IMR-90 (cell line): ENCODE data around the gene TMEM52. TPM values are rescaled to one million over a fixed set of nuclear protein-coding genes. Genes with fewer than 3 reads are reported as not detected.

ENCODE experiments used
- ATAC-seq: fragments of 200-7000 bp; cut with Tn5 transposase; 2 replicates; pipeline ENCODE4 v1.9.1; 2020; ENCODE audit warnings: low read depth, mild to moderate bottlenecking, moderate library complexity
- BruUV-seq: library from RNA; stranded (reverse); fragments of 400-500 nt; replicated peaks from 2 replicates; lab custom pipeline; 2021; lab: Mats Ljungman, UMichigan
- CTCF ChIA-PET: fragments of 300-600 bp; formaldehyde crosslinking; extraction: SDS; loops from one replicate; lab custom pipeline; 2021; ENCODE audit warnings: antibody characterized with exemption; lab: Yijun Ruan, JAX
- POLR2A ChIA-PET: fragments of 300-600 bp; sonication (Branson Sonifier 250); formaldehyde crosslinking; loops from one replicate; lab custom pipeline; 2022; ENCODE audit warnings: antibody characterized with exemption; ENCODE audit not compliant: unreplicated experiment; lab: Charles Lee
- DNase-seq: peaks from one replicate; pipeline ENCODE4 v3.0.0; 2013
- H2AFZ ChIP-seq: replicated peaks from 2 replicates; pipeline ENCODE3; 2013; ENCODE audit warnings: low read length, mild to moderate bottlenecking; ENCODE audit not compliant: poor library complexity
- H2AK5ac ChIP-seq: 2 replicates; pipeline ENCODE4 v1.6.1; 2013; ENCODE audit warnings: low read depth, low read length, inconsistent platforms
- H2AK9ac ChIP-seq: replicated peaks from 2 replicates; pipeline ENCODE3; 2013; ENCODE audit warnings: mild to moderate bottlenecking, low read depth, low read length, moderate library complexity; ENCODE audit not compliant: poor library complexity
- H2BK120ac ChIP-seq: 2 replicates; pipeline ENCODE4 v1.6.1; 2013; ENCODE audit warnings: low read depth, low read length, inconsistent platforms
- H2BK15ac ChIP-seq: 3 replicates; pipeline ENCODE4 v1.6.1; 2013; ENCODE audit warnings: low read depth, low read length, inconsistent platforms
- H2BK20ac ChIP-seq: 2 replicates; pipeline ENCODE4 v1.6.1; 2013; ENCODE audit warnings: low read depth, mild to moderate bottlenecking, inconsistent platforms, low read length, moderate library complexity
- H2BK5ac ChIP-seq: 2 replicates; pipeline ENCODE4 v1.6.1; 2013; ENCODE audit warnings: mild to moderate bottlenecking, low read depth, low read length, inconsistent platforms; ENCODE audit not compliant: poor library complexity, severe bottlenecking
- H3K14ac ChIP-seq: replicated peaks from 2 replicates; pipeline ENCODE4 v1.6.1; 2013; ENCODE audit warnings: low read depth, low read length, inconsistent platforms
- H3K18ac ChIP-seq: 2 replicates; pipeline ENCODE4 v1.6.1; 2013; ENCODE audit warnings: low read depth, low read length, control low read depth
- H3K23ac ChIP-seq: 2 replicates; pipeline ENCODE4 v1.6.1; 2013; ENCODE audit warnings: low read depth, low read length, inconsistent platforms
- H3K27ac ChIP-seq: 2 replicates; pipeline ENCODE4 v1.5.1; 2013; ENCODE audit warnings: mild to moderate bottlenecking, control low read depth, low read length; ENCODE audit not compliant: insufficient read depth
- H3K27me3 ChIP-seq: 2 replicates; pipeline ENCODE4 v1.6.1; 2013; ENCODE audit warnings: low read length; ENCODE audit not compliant: control insufficient read depth, insufficient read depth
- H3K36me3 ChIP-seq: 2 replicates; pipeline ENCODE4 v1.6.1; 2013; ENCODE audit warnings: low read length, mixed read lengths; ENCODE audit not compliant: control insufficient read depth, insufficient read depth
- H3K4ac ChIP-seq: 2 replicates; pipeline ENCODE4 v1.6.1; 2013; ENCODE audit warnings: low read depth, low read length, inconsistent platforms
- H3K4me1 ChIP-seq: 2 replicates; pipeline ENCODE4 v1.6.1; 2013; ENCODE audit warnings: low read length, mixed read lengths; ENCODE audit not compliant: control insufficient read depth, insufficient read depth
- H3K4me2 ChIP-seq: 2 replicates; pipeline ENCODE4 v1.6.1; 2013; ENCODE audit warnings: low read depth, mild to moderate bottlenecking, control low read depth, low read length, moderate library complexity
- H3K4me3 ChIP-seq: 2 replicates; pipeline ENCODE4 v1.5.1; 2013; ENCODE audit warnings: low read depth, mild to moderate bottlenecking, control low read depth, low read length, moderate library complexity; ENCODE audit not compliant: insufficient read depth
- H3K56ac ChIP-seq: 2 replicates; pipeline ENCODE4 v1.6.1; 2013; ENCODE audit warnings: low read length, inconsistent platforms; ENCODE audit not compliant: insufficient read depth; ENCODE audit errors: extremely low read depth
- H3K79me1 ChIP-seq, 2 experiments: 2 replicates each; pipeline ENCODE4 v1.6.1; 2013; ENCODE audit warnings: low read length in 2 of 2, inconsistent platforms in 1 of 2, low read depth in 1 of 2
- H3K9ac ChIP-seq: 2 replicates; pipeline ENCODE4 v1.6.1; 2013; ENCODE audit warnings: low read depth, low read length, control low read depth
- H3K9me1 ChIP-seq: 2 replicates; pipeline ENCODE4 v1.6.1; 2013; ENCODE audit warnings: low read length, inconsistent platforms; ENCODE audit not compliant: insufficient read depth
- H3K9me3 ChIP-seq: 2 replicates; pipeline ENCODE4 v1.6.1; 2013; ENCODE audit warnings: low read length; ENCODE audit not compliant: control insufficient read depth, insufficient read depth
- H4K20me1 ChIP-seq: 2 replicates; pipeline ENCODE4 v1.6.1; 2013; ENCODE audit warnings: low read length, inconsistent platforms; ENCODE audit not compliant: insufficient read depth
- H4K5ac ChIP-seq: 2 replicates; pipeline ENCODE4 v1.6.1; 2013; ENCODE audit warnings: mild to moderate bottlenecking, low read depth, low read length, control low read depth
- H4K8ac ChIP-seq, 2 experiments: 2 replicates each; pipeline ENCODE4 v1.6.1; 2013; ENCODE audit warnings: low read depth in 2 of 2, low read length in 2 of 2, control low read depth in 1 of 2, inconsistent platforms in 1 of 2
- H4K91ac ChIP-seq: 2 replicates; pipeline ENCODE4 v1.6.1; 2013; ENCODE audit warnings: low read depth, low read length, inconsistent platforms; ENCODE audit not compliant: insufficient read depth
- BHLHE40 ChIP-seq: fragments of 150-350 bp; IDR thresholded peaks from 2 replicates; pipeline ENCODE4 v1.6.1; 2016; ENCODE audit warnings: mild to moderate bottlenecking, low read depth, low read length
- CEBPB ChIP-seq: IDR thresholded peaks from 2 replicates; pipeline ENCODE4 v1.6.1; 2012; ENCODE audit warnings: low read depth, low read length, improper control_type of control experiment
- CHD1 ChIP-seq: IDR thresholded peaks from 2 replicates; pipeline ENCODE4 v1.6.1; 2012; ENCODE audit warnings: low read depth, low read length, improper control_type of control experiment
- ELK1 ChIP-seq: fragments of 150-350 bp; IDR thresholded peaks from 2 replicates; pipeline ENCODE4 v1.6.1; 2016; ENCODE audit warnings: low read depth, mild to moderate bottlenecking, low read length, moderate library complexity, borderline replicate concordance
- FOS ChIP-seq: fragments of 150-350 bp; IDR thresholded peaks from 2 replicates; pipeline ENCODE4 v1.6.1; 2016; ENCODE audit warnings: low read depth, low read length
- MAFK ChIP-seq: IDR thresholded peaks from 2 replicates; pipeline ENCODE4 v1.6.1; 2012; ENCODE audit warnings: low read depth, low read length, improper control_type of control experiment
- MAZ ChIP-seq: IDR thresholded peaks from 2 replicates; pipeline ENCODE4 v1.6.1; 2012; ENCODE audit warnings: low read depth, mild to moderate bottlenecking, low read length, improper control_type of control experiment, moderate library complexity, borderline replicate concordance
- MXI1 ChIP-seq: IDR thresholded peaks from 2 replicates; pipeline ENCODE4 v1.6.1; 2012; ENCODE audit warnings: low read depth, mild to moderate bottlenecking, low read length, moderate library complexity, borderline replicate concordance
- NFE2L2 ChIP-seq: fragments of 150-350 bp; IDR thresholded peaks from 2 replicates; pipeline ENCODE4 v1.6.1; 2016; ENCODE audit warnings: low read depth, mild to moderate bottlenecking, low read length
- POLR2A ChIP-seq: IDR thresholded peaks from 2 replicates; pipeline ENCODE4 v1.6.1; 2012; ENCODE audit warnings: mild to moderate bottlenecking, low read depth, low read length
- RAD21 ChIP-seq: IDR thresholded peaks from 2 replicates; pipeline ENCODE4 v1.6.1; 2012; ENCODE audit warnings: low read length, improper control_type of control experiment
- RCOR1 ChIP-seq: IDR thresholded peaks from 2 replicates; pipeline ENCODE4 v1.6.1; 2012; ENCODE audit warnings: mild to moderate bottlenecking, low read length, improper control_type of control experiment; ENCODE audit not compliant: insufficient replicate concordance
- RFX5 ChIP-seq: IDR thresholded peaks from 2 replicates; pipeline ENCODE4 v1.8.0; 2012; ENCODE audit warnings: low read depth, mild to moderate bottlenecking, low read length, moderate library complexity
- SMC3 ChIP-seq: fragments of 150-350 bp; IDR thresholded peaks from 2 replicates; pipeline ENCODE4 v1.6.1; 2016; ENCODE audit warnings: low read depth, mild to moderate bottlenecking, antibody characterized with exemption, low read length, moderate library complexity
- WGBS, 2 experiments: methylation state at CpG; one replicate each; pipeline versions ENCODE4 v1.1.5 to v1.1.7; 2013; ENCODE audit warnings: missing lambda C conversion rate in 2 of 2; ENCODE audit not compliant: insufficient read length in 1 of 2; ENCODE audit errors: extremely low coverage in 2 of 2; 5-methylcytosine and 5-hydroxymethylcytosine counted together
- dilution Hi-C: fragments of 300-500 bp; cut with HindIII; formaldehyde crosslinking; loops from one replicate; pipeline ENCODE4 v1.14.3; 2018; ENCODE audit warnings: low sequenced_read_pairs; ENCODE audit not compliant: unreplicated experiment
- in situ Hi-C: fragments of 300-500 bp; cut with MboI; formaldehyde crosslinking; loops from 3 replicates; pipeline ENCODE4 v1.14.3; 2019; ENCODE audit warnings: low sequenced_read_pairs, inconsistent platforms, mixed read lengths
- intact Hi-C: fragments of 100-400 bp; cut with micrococcal nuclease; formaldehyde crosslinking; loops from 2 replicates; pipeline ENCODE4 v1.10.0; 2022
- polyA plus RNA-seq, 3 experiments: library from polyadenylated mRNA; depleted of rRNA; stranded (reverse); fragments of >200 nt; gene quantifications; 2 replicates each; pipeline ENCODE4 v1.2.3, GENCODE V29; 2012; ENCODE audit warnings: low replicate concordance in 1 of 3
- total RNA-seq: library from RNA; depleted of rRNA; stranded (reverse); fragments of >200 nt; gene quantifications from 2 replicates; pipeline ENCODE4 v1.2.3, GENCODE V29; 2012
- TF ChIP-seq, protein P1 (sequence below): conservative IDR thresholded peaks from 2 replicates; pipeline ENCODE4 v1.5.1; 2012; ENCODE audit warnings: mild to moderate bottlenecking, low read depth, low read length, improper control_type of control experiment
- TF ChIP-seq, protein P2 (sequence below): fragments of 150-350 bp; IDR thresholded peaks from 2 replicates; pipeline ENCODE4 v1.6.1; 2017; ENCODE audit warnings: mild to moderate bottlenecking, antibody characterized with exemption, low read length, low read depth

Gene TMEM52
- total and polyA plus RNA-seq, 2 of the 4 experiments (the other 2 are of a cell fraction) = 0.54 to 1.3 TPM

- Histone ChIP-seq H3K9ac (no peak overlapping the region), H3K4me2 (no peak overlapping the region), H3K4me1 (no peaks in the 10 kb centered on the region), H3K9me1 (no peaks in the 10 kb centered on the region), H2AFZ (no peak overlapping the region), H4K8ac (no peak overlapping the region), H2BK20ac (no peak overlapping the region), H3K36me3 (no peaks in the 10 kb centered on the region), H4K91ac (no peak overlapping the region), H3K4me3 (no peak overlapping the region), H3K56ac (no peak overlapping the region), H3K27me3 (peaks cover 38% of the 10 kb centered on the region), H3K9me3 (no peaks in the 10 kb centered on the region), H4K20me1 (no peaks in the 10 kb centered on the region), H3K27ac (no peak overlapping the region), H3K79me1 (no peaks in the 10 kb centered on the region), H3K14ac (no peak overlapping the region), H3K4ac (no peak overlapping the region), H2BK120ac (no peak overlapping the region), H2BK15ac (no peak overlapping the region), H3K23ac (no peak overlapping the region), H2AK5ac (no peak overlapping the region), H3K18ac (no peak overlapping the region), H2BK5ac (no peak overlapping the region), H2AK9ac (no peak overlapping the region), H4K5ac (no peak overlapping the region)
- in situ Hi-C loops (loop anchor here (10.0 to 25.0 kb wide), 2 partner anchors 94 to 411 kb away; no protein-coding TSS in a partner anchor), dilution Hi-C loops (no loop called here), intact Hi-C loops (no loop called here)
- DNase-seq = no peak
- no TSS peak for BruUV-seq
- POLR2A ChIA-PET = no interaction called here
- no CpG with 5 or more reads among the region's 5 CpGs for WGBS, 2 experiments
- no peak for ATAC-seq
- no peak for TF ChIP-seq SMC3
- TF ChIP-seq RFX5 = no peak
- TF ChIP-seq FOS = no peak
- no peak for TF ChIP-seq RCOR1
- TF ChIP-seq MXI1 = no peak
- TF ChIP-seq NFE2L2 = no peak
- TF ChIP-seq BHLHE40 = no peak
- no peak for TF ChIP-seq CHD1
- TF ChIP-seq, protein P1, sequence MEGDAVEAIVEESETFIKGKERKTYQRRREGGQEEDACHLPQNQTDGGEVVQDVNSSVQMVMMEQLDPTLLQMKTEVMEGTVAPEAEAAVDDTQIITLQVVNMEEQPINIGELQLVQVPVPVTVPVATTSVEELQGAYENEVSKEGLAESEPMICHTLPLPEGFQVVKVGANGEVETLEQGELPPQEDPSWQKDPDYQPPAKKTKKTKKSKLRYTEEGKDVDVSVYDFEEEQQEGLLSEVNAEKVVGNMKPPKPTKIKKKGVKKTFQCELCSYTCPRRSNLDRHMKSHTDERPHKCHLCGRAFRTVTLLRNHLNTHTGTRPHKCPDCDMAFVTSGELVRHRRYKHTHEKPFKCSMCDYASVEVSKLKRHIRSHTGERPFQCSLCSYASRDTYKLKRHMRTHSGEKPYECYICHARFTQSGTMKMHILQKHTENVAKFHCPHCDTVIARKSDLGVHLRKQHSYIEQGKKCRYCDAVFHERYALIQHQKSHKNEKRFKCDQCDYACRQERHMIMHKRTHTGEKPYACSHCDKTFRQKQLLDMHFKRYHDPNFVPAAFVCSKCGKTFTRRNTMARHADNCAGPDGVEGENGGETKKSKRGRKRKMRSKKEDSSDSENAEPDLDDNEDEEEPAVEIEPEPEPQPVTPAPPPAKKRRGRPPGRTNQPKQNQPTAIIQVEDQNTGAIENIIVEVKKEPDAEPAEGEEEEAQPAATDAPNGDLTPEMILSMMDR = no peak
- TF ChIP-seq, protein P2, sequence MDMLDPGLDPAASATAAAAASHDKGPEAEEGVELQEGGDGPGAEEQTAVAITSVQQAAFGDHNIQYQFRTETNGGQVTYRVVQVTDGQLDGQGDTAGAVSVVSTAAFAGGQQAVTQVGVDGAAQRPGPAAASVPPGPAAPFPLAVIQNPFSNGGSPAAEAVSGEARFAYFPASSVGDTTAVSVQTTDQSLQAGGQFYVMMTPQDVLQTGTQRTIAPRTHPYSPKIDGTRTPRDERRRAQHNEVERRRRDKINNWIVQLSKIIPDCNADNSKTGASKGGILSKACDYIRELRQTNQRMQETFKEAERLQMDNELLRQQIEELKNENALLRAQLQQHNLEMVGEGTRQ = no peak
- TF ChIP-seq CEBPB = no peak
- TF ChIP-seq POLR2A = no peak
- TF ChIP-seq MAZ = no peak
- TF ChIP-seq ELK1 = no peak
- TF ChIP-seq RAD21 = no peak
- TF ChIP-seq MAFK = no peak
- CTCF ChIA-PET = no interaction called here
Observed at GRCh38 chr1:1950940-1951339, 31.9 kb upstream of the TMEM52 start.
